NCI-H1417 treated with DMSO at 0.1 percent for 48 hours (cell line): ENCODE results near the gene TBXAS1.
"Not testable (repeated sequence)": the region's sequence is repeated elsewhere in the genome, so short reads cannot be mapped to it uniquely, and the experiment has no call there.

ENCODE experiments used
- DNase-seq: peaks from one replicate; lab custom pipeline; 2025; lab: John Stamatoyannopoulos, UW

Gene TBXAS1

GRCh38 chr7:139827042-139827441 is 2.0 kb upstream of the TBXAS1 start:
- no peak for DNase-seq

GRCh38 chr7:139828446-139828845 is 618 bp upstream of the TBXAS1 start:
- DNase-seq = no peak

GRCh38 chr7:139829775-139830117 is 682 bp downstream of the TBXAS1 start:
- no peak for DNase-seq

DNA sequence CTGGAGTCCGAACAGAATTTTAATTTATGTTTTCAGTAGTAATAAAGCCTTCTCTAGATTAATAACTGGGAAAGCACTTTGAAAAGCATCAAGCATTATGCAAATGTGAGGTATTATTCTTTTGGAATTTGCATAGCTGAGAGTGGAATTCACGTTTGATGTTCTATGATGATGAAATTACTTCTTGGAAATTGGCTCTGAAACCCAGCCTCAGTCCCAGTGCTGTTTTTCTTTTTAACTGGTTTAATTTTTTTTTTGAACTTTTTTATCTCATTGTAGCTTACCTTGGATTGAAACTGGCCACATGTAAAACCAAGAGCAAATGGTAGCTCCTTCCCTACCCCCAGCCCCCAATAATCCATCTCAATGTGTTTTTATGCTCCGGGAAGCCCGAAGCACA is 1.2 kb downstream of the TBXAS1 start:
- DNase-seq = no peak

- no peak for DNase-seq
Observed at GRCh38 chr7:139830782-139831501, 1.9 kb downstream of the TBXAS1 start.

- not testable (repeated sequence) for DNase-seq
Observed at GRCh38 chr7:139835848-139836247, 6.8 kb downstream of the TBXAS1 start.

DNA sequence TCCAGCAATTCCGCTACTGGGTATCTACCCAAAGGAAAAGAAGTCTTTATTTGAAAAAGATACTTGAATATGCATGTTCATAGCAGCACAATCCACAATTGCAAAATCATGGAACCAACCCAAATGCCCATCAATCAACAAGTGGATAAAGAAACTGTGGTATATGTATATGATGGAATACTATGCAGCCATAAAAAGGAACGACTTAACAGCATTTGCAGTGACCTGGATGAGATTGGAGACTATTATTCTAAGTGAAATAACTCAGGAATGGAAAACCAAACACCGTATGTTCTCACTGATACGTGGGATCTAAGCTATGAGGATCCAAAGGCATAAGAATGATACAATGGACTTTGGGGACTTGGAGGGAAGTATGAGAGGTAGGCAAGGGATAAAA is 8.2 kb downstream of the TBXAS1 start:
- DNase-seq = not testable (repeated sequence)

GRCh38 chr7:139838276-139838675 is 9.2 kb downstream of the TBXAS1 start:
- DNase-seq = no peak

DNA sequence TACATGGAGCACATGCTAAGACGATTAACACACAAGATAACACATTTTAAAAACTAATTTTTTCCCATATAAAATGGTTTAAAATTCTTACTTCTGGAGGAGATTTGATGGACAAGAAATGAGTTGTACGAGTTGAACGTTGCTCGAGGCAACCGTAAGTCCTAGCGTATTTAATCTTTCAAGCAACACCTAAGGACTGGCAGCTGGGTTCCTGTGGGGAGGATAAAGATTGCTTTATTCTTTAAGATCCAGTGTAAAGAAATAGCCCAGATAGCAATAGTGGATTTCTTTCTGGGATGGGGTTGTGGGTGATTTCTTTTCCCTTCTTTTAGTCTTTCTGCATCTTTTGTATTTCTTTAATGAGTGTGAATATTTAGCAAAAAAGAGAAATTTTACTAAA is 9.8 kb downstream of the TBXAS1 start:
- DNase-seq = no peak

GRCh38 chr7:139840776-139841175 is 11.7 kb downstream of the TBXAS1 start:
- no peak for DNase-seq

- DNase-seq = no peak
Observed at GRCh38 chr7:139842401-139843210, 13.5 kb downstream of the TBXAS1 start.

- not testable (repeated sequence) for DNase-seq
Observed at GRCh38 chr7:139843211-139843537, 14.1 kb downstream of the TBXAS1 start.

DNA sequence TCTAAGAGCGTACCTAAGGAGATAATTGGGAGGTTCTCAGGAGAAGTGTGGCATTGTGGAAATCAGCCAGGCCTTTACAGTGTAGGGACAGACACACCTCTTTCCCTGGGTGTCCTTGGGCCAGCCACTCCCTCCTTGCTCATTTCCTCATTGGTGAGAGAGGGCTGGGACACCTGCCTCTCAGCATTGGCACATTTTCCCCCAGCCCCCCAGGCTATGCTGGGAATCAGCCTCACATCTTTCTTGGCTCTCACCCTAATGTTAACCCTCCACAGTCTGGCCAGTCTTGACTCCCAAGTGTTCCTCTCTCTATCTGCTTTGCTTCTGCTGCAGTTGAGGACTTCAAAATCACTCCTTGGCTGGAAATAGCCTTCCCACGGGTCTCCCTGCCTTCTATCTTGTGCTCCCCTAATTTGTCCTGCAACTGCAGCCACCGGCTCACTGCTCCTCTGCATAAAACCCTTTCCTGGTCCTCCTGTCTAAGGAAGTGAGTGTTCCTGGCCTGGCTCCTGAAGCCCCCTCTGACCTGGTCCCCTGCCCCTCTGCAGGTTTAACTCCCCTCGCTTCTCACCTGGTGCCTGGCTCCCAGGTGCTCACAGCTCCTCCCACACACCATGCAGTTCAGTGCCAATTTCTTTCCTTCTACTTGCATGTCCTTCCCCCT is 15.8 kb downstream of the TBXAS1 start:
- no peak for DNase-seq

- no peak for DNase-seq
Observed at GRCh38 chr7:139845443-139845805, 16.4 kb downstream of the TBXAS1 start.

DNA sequence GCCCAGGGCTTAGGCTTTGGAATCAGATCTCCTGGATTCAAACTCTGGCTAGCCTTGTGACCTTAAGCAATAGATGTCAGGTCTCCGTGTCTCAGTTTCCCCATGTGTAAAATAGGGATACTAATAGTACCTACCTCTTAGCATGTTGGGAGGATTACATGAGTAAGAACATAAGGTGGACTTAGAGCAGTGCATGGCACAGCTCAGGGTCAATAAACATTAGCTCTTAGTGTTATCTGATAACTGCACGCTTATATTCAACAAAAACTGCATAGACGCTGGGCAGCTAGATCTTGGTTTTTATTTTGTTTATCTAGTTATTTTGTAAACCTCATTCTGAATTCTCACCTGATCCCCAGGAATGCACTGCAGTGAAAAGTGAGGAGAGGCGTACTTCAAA is 17.2 kb downstream of the TBXAS1 start:
- no peak for DNase-seq

GRCh38 chr7:139848274-139848673 is 19.2 kb downstream of the TBXAS1 start:
- no peak for DNase-seq

DNA sequence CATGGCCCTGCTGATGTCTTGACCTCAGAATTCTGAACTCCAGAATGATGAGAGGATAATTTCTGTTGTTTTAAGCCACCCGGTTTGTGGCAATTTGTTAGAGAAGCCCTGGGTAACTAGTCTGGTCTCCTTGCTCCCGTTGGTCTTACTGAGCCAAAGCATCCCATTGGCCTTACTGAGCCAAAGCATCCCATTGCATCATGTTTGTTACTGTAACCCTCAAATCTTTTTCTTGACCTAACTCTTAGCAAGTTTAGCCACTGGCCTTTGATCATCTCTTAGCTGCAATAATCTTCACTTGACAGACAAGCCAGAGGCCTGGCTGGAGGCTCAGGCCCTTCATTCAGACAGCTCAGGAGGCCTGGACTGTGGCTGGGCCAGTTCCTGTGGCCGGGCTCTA is 21.8 kb downstream of the TBXAS1 start:
- no peak for DNase-seq

- DNase-seq = no peak
Observed at GRCh38 chr7:139851770-139852481, 22.9 kb downstream of the TBXAS1 start.

DNA sequence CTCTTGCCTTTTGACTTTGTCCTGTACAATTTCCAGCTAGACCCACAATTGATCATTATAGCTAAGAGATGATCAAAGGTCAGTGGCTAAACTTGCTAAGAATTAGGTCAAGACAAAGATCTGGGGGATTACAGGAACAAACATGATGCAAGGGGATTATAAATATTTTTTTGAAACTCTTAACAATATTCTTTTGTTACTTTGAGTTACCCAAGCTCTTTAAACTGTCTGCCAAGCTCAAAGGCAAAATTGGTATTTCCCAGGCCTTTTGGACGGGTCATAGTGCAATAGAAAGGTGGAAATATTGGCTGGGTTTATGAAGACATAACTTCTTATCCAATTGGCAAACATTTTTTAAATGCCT is 23.4 kb downstream of the TBXAS1 start:
- DNase-seq = no peak

DNA sequence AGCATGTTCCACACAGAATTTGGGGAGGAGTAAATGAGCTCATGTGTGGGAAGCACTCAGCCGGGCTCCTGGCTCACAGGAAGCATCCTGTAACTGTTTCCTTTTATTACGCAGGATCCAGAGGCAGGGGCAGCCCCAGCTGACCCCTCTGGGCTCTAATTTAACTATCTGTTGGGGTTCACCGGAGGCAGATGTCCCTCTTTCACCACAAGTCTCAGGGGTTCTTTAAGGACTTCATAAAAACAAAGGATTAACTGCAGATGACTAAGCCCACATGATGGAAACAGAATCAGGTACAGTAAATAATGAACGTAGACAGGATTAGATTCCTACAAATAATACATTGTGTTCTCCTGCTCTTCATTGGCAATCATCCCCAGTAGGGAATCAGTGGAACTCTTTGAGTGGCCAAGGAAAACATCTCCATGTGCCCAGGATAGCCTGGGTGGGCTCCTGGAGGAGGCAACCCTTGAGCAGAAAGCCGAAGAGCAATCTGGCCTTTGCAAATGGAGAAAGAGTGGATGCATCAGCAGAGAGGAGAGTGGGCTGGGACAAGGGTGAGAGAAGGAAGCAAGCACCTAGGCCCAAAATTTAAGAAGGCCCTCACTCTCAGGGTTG is 24.6 kb downstream of the TBXAS1 start:
- DNase-seq = no peak

DNA sequence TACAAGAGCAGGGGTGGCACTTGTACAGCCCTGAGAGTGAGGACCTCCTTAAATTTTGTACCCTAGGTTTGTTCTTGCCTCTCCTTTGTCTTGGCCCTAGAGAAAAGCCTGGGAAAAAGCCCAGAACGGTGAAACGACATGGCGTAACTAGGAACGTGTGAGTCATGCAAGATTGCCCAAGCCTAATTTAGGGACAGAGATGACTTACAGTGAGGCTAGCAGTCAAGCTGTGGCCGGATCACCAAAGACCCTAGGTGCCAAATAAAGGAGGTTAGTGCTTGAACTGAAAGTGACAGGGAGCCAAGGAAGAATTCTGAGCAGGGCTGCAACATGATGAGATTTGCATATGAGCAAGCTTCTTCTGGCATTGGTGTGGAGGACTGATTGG is 25.1 kb downstream of the TBXAS1 start:
- DNase-seq = no peak

DNA sequence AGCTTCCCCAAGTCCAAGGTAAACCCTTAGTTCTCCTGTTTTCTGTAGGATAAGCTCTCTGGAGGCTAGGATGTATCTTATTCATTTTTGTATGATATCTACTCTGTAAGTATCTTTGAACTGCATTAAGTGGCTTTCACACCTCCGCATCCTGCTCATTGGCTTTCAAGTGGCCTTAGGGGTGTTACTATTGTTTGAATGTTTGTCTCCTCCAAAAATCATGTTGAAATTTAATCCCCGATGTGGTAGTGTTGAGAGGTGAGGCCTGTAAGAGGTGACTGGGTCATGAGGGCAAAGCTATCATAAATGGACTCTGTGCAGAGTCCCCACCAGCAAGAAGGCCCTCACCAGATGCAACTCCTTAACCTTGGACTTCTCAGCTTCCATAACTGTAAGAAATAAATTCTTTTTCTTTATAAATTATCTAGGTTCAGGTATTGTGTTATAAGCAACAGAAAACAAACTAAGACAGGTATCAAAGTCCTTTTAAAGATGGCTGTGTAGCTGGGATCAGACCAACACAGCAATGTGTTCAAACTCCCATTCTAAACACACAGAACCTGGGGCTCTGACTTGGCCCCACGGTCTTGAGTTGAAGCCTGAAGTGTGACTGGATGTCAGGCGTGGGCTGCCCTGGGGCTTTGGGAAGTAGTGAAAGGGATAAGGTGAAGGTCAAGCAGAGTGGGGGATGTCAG is 25.9 kb downstream of the TBXAS1 start:
- no peak for DNase-seq
